Transverse colon (tissue), 4 donors: ENCODE measurements around the gene MMP14.
"Not testable (repeated sequence)": the region's sequence is repeated elsewhere in the genome, so short reads cannot be mapped to it uniquely, and the experiment has no call there.

Source experiments
- CTCF ChIP-seq, 5 experiments: fragments of 200-600 bp in 3 of 5; fragments of 450-650 bp in 2 of 5; sonication (generic) in 3 of 5; IDR thresholded peaks; 1 replicate in 2 of 5; 2 replicates in 3 of 5; pipeline ENCODE4 v1.5.1; 2016 to 2017; ENCODE audit warnings: antibody characterized with exemption in 5 of 5, inconsistent platforms in 3 of 5, mild to moderate bottlenecking in 2 of 5, moderate library complexity in 1 of 5
- EP300 ChIP-seq: sonication (generic); formaldehyde crosslinking; IDR thresholded peaks from one replicate; pipeline ENCODE4 v1.6.1; 2017; ENCODE audit warnings: antibody characterized with exemption, low read depth
- POLR2A ChIP-seq: fragments of 450-650 bp; IDR thresholded peaks from one replicate; pipeline ENCODE4 v1.6.1; 2016; ENCODE audit warnings: antibody characterized with exemption, mild to moderate bottlenecking, moderate library complexity
- POLR2AphosphoS5 ChIP-seq, 3 donors: sonication (generic); formaldehyde crosslinking; IDR thresholded peaks; one replicate each; pipeline ENCODE4 v1.6.1; 2016; ENCODE audit warnings: antibody characterized with exemption in 3 of 3

DNA sequence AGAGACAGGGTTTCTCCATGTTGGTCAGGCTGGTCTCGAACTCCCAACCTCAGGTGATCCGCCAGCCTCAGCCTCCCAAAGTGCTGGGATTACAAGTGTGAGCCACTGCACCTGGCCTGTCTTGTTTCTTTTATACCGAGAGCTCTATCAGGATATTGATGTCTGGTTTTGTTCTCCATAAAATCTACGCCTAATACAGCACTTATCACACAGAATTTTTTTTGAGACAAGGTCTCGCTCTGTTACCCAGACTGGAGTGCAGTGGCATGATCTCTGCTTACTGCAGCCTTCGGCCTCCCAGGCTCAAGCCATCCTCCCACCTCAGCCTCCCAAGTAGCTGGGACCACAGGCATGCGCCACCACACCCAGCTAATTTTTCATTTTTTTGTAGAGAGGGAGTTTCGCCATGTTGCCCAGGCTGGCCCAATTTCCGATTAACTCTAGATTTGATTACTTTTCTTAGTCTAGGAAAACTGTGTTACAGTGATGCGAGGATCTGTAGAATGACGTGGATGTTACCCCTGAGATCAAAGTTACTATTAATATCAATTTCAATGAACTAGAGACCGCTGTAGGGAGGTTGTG, 7.2 kb upstream of the MMP14 start:
- not testable (repeated sequence) for TF ChIP-seq CTCF (IDR thresholded peaks at IDR 0.05); POLR2A; EP300; POLR2AphosphoS5 (IDR thresholded peaks at IDR 0.05)
